ENCODE data around the gene MED25. TPM values are rescaled to one million over a fixed set of nuclear protein-coding genes. Genes with fewer than 3 reads are reported as not detected.

The MED25 gene
- total and polyA plus RNA-seq, 2 donors (not counting 1 experiment from before 2014, with no cell fraction given) = 11.2 to 20.2 TPM

DNA sequence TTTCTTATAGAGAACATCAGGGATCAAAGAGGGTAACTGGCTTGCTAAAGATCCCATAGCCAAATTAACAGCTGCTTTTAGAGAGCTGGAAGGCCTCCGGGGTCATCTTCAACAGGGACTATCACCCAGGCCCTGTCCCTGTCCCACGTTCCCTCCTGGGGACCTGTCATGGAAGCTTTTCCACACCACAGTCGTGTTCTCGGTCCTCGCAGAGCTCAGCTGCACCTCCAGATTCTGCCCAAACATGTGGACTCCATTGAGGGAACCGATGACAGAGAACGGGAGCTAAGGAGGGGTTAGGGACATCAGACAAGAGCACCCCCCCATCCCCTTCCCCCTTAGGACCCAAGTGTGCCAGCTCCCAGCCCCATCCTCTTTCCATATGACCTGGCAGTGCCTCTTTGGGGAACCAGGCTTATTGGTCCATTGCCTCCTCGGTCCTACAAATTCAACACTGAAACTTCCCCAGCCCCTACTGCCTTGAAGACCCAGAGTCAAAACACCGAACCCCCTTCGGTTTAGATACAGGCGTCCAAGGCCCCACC lies 5.6 kb upstream of the MED25 start:
- TF ChIP-seq, protein P1, sequence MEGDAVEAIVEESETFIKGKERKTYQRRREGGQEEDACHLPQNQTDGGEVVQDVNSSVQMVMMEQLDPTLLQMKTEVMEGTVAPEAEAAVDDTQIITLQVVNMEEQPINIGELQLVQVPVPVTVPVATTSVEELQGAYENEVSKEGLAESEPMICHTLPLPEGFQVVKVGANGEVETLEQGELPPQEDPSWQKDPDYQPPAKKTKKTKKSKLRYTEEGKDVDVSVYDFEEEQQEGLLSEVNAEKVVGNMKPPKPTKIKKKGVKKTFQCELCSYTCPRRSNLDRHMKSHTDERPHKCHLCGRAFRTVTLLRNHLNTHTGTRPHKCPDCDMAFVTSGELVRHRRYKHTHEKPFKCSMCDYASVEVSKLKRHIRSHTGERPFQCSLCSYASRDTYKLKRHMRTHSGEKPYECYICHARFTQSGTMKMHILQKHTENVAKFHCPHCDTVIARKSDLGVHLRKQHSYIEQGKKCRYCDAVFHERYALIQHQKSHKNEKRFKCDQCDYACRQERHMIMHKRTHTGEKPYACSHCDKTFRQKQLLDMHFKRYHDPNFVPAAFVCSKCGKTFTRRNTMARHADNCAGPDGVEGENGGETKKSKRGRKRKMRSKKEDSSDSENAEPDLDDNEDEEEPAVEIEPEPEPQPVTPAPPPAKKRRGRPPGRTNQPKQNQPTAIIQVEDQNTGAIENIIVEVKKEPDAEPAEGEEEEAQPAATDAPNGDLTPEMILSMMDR (conservative IDR thresholded peaks at IDR 0.05 in 1 of 2, IDR thresholded peaks at IDR 0.05 in 1 of 2; ENCODE audit: low read depth in 1 of 2, low read length in 2 of 2) = no peak
- TF ChIP-seq EZH2 (IDR thresholded peaks at IDR 0.05; ENCODE audit: low read length, missing control alignments) = no peak

DNA sequence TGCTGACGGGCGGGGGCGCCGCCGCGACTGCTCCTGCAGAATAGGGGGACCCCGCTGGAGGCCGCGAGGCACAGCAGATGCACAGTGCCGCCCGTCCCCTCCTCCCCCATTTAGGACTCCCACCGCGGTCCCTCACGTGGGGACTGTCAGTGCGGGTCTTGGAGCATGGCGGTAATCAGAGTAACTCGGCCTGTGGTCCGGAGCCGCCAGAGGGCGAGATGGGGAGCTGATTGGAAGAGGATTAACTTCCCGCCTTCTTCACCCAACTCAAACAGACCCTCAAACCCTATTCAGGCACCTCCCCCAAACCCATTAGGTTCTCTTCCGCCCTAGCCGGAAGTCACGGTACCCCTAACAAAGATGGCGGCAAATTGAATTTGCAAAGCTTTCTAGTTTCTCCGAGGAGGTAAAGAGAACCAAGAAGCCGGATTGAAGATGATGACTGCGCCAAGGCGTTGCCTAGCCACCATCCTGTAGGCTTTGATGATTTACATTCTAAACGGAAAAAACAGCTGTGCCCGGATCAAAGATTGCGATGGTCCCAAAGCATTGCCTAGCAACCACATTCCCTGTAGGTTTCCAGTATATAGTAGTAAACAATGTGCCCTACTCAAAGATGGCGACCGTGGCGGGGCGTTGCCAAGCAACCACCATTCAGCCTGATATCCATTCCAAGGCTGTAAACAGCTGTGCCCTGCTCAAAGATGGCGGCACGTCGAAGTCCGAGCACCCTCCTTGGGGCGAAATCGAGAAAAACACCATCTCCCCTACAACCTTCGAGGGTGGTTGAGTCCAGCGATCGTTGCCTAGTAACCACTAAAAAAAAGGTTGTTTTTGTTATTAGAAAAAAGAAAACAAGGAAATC lies 4.9 kb upstream of the MED25 start, which contains the start of gene FUZ:
Gene FUZ, minus strand, starts transcription at position 296 of the 865 bp plus-strand sequence. Its CDS starts 186 bp downstream, at position 110.
- peaks cover 8% of the 10 kb centered on the region for H3K4me1 ChIP-seq (ENCODE audit: control insufficient read depth, extremely low read depth, insufficient read depth, low read length)
- peak within 1 kb of the TSS; percentile 90 for H3K4me2 ChIP-seq (ENCODE audit: extremely low read depth, insufficient read depth, low read length)
- H3K27ac ChIP-seq (ENCODE audit: insufficient read depth, low read length) = peak within 1 kb of the TSS; percentile 91
- H3K4me3 ChIP-seq (replicated peaks in 1 of 4; ENCODE audit: control extremely low read depth in 1 of 4, insufficient read depth in 1 of 4, low read depth in 3 of 4, low read length in 4 of 4) = peak within 1 kb of the TSS; percentile 40 to 94 (median 70)
- DNase-seq (ENCODE audit: low read depth in 2 of 2) = peak; percentile 99
- H4K20me1 ChIP-seq (ENCODE audit: control insufficient read depth, extremely low read depth, insufficient read depth, low read length) = no peaks in the 10 kb centered on the region
- H2AFZ ChIP-seq (ENCODE audit: low read length) = peak within 1 kb of the TSS; percentile 15
- TF ChIP-seq EZH2 (IDR thresholded peaks at IDR 0.05; ENCODE audit: low read length, missing control alignments) = no peak
- TF ChIP-seq, protein P1 (conservative IDR thresholded peaks at IDR 0.05 in 1 of 2, IDR thresholded peaks at IDR 0.05 in 1 of 2; ENCODE audit: low read depth in 1 of 2, low read length in 2 of 2) = peak; percentile 29 to 32
- H3K36me3 ChIP-seq (ENCODE audit: control insufficient read depth, insufficient read depth, low read length) = peaks cover 2% of the 10 kb centered on the region
- H3K27me3 ChIP-seq (ENCODE audit: control insufficient read depth, insufficient read depth, low read length) = no peaks in the 10 kb centered on the region
- peaks cover under 1% of the 10 kb centered on the region for H3K79me2 ChIP-seq (ENCODE audit: control insufficient read depth, insufficient read depth, low read length)
- no peaks in the 10 kb centered on the region for H3K9me3 ChIP-seq (ENCODE audit: control insufficient read depth, insufficient read depth, low read depth, low read length)
- peak within 1 kb of the TSS; percentile 75 for H3K9ac ChIP-seq (ENCODE audit: insufficient read depth, low read length)

More for the DNA sequence above, 5.6 kb upstream of the MED25 start:
- H3K36me3 ChIP-seq (ENCODE audit: control insufficient read depth, insufficient read depth, low read length) = peaks cover 2% of the 10 kb centered on the region
- H3K4me3 ChIP-seq (replicated peaks in 1 of 4; ENCODE audit: control extremely low read depth in 1 of 4, insufficient read depth in 1 of 4, low read depth in 3 of 4, low read length in 4 of 4) = peak overlapping the region; percentile 40 to 94 (median 70)
- DNase-seq (ENCODE audit: low read depth in 2 of 2) = no peak
- no peaks in the 10 kb centered on the region for H3K9me3 ChIP-seq (ENCODE audit: control insufficient read depth, insufficient read depth, low read depth, low read length)
- no peaks in the 10 kb centered on the region for H3K27me3 ChIP-seq (ENCODE audit: control insufficient read depth, insufficient read depth, low read length)
- no peaks in the 10 kb centered on the region for H3K79me2 ChIP-seq (ENCODE audit: control insufficient read depth, insufficient read depth, low read length)
- H3K27ac ChIP-seq (ENCODE audit: insufficient read depth, low read length) = peak overlapping the region; percentile 91
- H3K9ac ChIP-seq (ENCODE audit: insufficient read depth, low read length) = peak overlapping the region; percentile 75
- peaks cover 8% of the 10 kb centered on the region for H3K4me1 ChIP-seq (ENCODE audit: control insufficient read depth, extremely low read depth, insufficient read depth, low read length)
- no peak overlapping the region for H2AFZ ChIP-seq (ENCODE audit: low read length)
- H3K4me2 ChIP-seq (ENCODE audit: extremely low read depth, insufficient read depth, low read length) = peak overlapping the region; percentile 90
- no peaks in the 10 kb centered on the region for H4K20me1 ChIP-seq (ENCODE audit: control insufficient read depth, extremely low read depth, insufficient read depth, low read length)

DNA sequence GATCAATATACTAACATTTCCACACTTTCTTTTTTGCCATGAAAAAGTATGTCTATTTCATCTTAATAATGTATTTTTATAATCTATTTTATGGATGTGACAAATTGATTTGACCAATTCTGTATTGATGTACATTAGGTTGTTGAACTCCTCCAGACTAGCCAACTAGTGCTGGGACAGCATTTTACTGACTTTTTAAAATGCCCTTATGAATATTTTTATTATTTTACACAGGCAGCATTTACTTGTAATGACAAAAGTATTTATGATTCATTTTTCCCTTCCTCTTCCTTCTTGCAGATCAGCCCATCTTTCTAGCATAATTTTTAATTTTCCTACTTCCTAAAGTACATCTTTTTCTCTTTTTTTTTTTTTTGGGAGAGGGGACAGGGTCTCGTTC lies 4.1 kb upstream of the MED25 start:
- Histone ChIP-seq H2AFZ (ENCODE audit: low read length) (peak overlapping the region; percentile 15), H3K79me2 (ENCODE audit: control insufficient read depth, insufficient read depth, low read length) (peaks cover 8% of the 10 kb centered on the region), H3K36me3 (ENCODE audit: control insufficient read depth, insufficient read depth, low read length) (peaks cover 2% of the 10 kb centered on the region), H3K9ac (ENCODE audit: insufficient read depth, low read length) (peak overlapping the region; percentile 50), H3K4me2 (ENCODE audit: extremely low read depth, insufficient read depth, low read length) (peak overlapping the region; percentile 70), H3K27me3 (ENCODE audit: control insufficient read depth, insufficient read depth, low read length) (no peaks in the 10 kb centered on the region), H3K9me3 (ENCODE audit: control insufficient read depth, insufficient read depth, low read depth, low read length) (no peaks in the 10 kb centered on the region), H3K4me1 (ENCODE audit: control insufficient read depth, extremely low read depth, insufficient read depth, low read length) (peaks cover 8% of the 10 kb centered on the region), H4K20me1 (ENCODE audit: control insufficient read depth, extremely low read depth, insufficient read depth, low read length) (no peaks in the 10 kb centered on the region), H3K4me3 (replicated peaks in 1 of 4; ENCODE audit: control extremely low read depth in 1 of 4, insufficient read depth in 1 of 4, low read depth in 3 of 4, low read length in 4 of 4) (peak overlapping the region in 3 of 4 experiments; percentile 6 to 94 (median 88)), H3K27ac (ENCODE audit: insufficient read depth, low read length) (peak overlapping the region; percentile 91)
- DNase-seq (ENCODE audit: low read depth in 2 of 2) = no peak
- TF ChIP-seq, protein P1 (conservative IDR thresholded peaks at IDR 0.05 in 1 of 2, IDR thresholded peaks at IDR 0.05 in 1 of 2; ENCODE audit: low read depth in 1 of 2, low read length in 2 of 2) = no peak
- no peak for TF ChIP-seq EZH2 (IDR thresholded peaks at IDR 0.05; ENCODE audit: low read length, missing control alignments)

Measured in fibroblast of lung (primary cell).